Stimulated activated CD4-positive, alpha-beta T cell treated with anti-CD3 and anti-CD28 coated beads, Interleukin-4, amount 100 ng/mL, for 48 hours (primary cell): ENCODE measurements around the gene DPEP1.
"Not testable (repeated sequence)": the region's sequence is repeated elsewhere in the genome, so short reads cannot be mapped to it uniquely, and the experiment has no call there.

ENCODE experiments used
- DNase-seq, 2 donors: peaks; one replicate each; pipeline ENCODE4 v3.0.0-alpha.2; 2020; ENCODE audit warnings: low read depth in 2 of 2

The DPEP1 gene

DNA sequence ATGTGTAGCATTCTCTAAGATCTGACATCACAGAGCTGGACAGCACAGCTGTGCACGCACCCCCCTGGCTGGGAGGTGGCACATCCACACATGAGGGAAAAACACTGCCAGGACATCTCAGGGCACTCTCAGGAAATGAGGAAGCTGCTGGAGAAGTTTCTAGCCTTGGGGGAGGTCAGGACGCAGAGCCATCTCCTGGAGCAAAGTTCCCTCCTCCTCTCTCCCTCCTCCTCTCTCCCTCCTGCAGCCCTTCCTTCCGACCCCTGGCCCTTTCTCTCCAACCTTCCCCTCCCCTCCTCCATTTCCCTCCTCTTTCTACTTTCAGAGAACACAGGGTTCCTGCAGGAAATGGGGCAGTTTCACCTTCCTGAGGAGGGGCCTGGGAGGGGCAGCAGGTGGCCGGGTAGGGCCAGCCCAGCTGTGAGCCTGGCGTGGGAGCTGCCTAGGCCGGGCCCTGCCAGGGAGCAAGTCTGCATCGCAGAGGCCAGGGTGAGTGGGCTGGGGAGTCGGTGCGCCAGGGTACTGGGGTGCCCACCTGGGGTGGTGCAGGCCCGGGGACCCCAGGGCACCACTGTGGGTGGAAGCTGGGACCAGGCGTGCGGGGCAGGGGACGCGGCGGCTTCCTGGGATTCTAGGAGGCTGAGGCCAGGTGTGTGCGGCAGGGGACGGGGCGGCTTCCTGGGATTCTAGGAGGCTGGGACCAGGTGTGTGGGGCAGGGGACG is at the start of gene DPEP1:
TSS of gene DPEP1 (plus strand) at position 412 of the 723 bp plus-strand sequence. CDS start 16,769 bp downstream, outside the sequence.
- DNase-seq, result no peak

GRCh38 chr16:89564476-89565255 is 48.8 kb upstream of the DPEP1 start:
- DNase-seq, result peak in 1 of 2 donors; percentile 16

- no peak for DNase-seq
Measured at GRCh38 chr16:89565256-89565505, 48.3 kb upstream of the DPEP1 start.

DNA sequence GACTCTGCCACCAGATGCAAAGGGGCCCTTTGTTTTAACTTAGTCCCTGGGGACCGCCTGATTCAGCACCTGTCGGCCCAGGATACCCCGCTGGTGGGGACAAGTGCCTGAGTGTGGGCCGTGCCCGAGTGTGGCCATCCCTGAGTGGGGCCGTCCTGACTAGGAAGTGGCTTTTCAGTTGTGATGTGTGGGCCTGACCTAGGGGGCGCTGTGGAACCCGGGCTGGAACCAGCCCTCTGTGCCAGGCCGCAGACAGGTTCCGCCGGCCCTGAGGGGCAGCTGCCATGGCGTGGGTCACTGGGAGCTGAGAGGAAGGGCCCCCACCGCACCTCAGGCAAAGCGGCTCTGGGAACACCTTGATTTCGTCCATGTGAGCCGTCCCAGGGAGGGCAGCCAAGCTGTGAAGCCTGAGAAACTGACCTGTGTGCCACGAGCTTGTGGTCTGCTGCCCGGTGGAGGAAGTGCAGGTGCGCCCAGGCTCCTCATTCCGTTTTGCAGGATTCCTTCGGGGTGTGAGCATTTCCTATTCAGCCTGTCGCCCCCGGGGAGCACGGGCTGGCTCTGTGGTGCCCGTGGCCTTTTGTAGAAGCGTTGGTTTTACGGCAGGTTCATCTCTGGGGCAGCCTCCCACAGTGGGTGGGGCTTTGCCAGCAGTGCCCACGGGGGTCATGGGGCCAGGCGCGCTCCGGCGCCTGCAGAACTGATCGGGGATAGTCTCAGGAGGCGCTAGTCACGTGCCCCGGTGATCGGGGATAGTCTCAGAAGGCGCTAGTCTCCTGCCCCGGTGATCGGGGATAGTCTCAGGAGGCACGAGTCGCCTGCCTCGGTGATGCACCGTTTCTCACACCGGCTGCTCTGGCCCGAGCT is 47.7 kb upstream of the DPEP1 start:
- peak in 1 of 2 donors; percentile 58 for DNase-seq

DNA sequence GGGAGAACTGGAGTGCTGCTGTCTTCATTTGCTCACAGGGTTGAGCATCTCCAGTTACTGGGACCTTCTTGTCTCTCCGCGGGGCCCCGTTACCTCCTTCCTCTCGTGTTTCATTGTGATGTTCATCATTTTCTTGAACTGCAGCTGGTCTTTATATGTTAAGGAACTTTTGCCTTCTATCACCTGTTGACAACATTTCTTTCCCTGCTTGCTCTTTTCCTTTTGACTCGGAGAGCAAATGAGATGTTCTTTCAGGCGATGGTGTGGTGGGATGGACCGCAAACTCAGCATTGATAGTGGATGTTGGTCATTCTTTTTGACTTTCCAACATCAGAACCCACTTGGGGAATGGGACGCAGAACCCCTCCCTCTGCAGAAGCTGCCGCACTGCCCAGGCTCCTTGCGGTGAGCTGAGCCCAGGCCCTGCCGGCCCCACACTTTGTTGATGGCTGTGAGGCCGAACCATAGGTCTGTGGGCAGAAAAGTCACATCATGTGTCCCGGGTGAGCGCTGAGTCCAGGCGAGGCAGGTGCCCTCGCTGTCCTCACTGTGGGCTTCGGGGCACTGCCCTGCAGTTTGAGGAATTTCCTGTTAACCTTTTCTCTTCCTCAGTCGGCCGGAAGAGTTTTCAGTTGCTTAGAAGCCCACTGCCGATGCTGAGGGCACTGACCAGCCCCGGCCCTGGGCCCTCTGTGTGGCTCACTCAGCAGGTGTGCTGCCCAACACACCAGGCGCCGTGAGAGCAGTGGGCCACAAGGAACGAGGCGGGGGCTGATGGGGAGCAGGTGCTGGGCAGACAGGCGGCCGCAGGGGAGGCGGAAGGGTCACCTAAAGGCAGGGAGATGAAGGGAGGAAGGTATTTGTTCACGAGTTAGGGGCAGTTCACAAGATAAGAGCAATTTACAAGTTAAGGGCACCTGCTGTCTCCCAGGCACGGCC is 45.5 kb upstream of the DPEP1 start:
- DNase-seq, result no peak

GRCh38 chr16:89569506-89570341 is 43.7 kb upstream of the DPEP1 start:
- no peak for DNase-seq

DNA sequence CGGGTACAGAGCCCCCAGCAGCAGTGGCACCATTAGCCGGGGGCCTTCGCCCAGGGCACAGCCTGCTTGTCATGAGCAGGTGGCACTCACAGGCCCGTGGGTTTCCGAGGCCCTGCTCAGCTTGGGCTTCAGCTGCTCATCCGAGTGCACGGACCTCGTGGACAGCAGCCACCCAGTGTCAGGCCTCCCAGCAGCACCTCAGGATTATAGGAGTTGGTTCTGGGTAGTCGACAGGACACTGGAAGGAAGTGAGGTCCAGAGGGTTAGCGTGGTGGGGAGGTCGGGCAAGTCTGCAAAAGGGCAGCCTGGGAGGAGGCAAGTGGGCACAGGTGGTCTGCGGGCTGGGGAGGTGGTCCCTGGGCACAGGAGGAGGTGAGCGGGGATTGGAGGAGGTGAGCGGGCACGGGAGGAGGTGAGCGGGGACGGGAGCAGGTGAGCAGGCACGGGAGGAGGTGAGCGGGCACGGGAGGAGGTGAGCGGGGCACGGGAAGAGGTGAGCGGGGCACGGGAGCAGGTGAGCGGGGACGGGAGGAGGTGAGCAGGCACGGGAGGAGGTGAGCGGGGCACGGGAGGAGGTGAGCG is 43.0 kb upstream of the DPEP1 start:
- DNase-seq, result no peak

DNA sequence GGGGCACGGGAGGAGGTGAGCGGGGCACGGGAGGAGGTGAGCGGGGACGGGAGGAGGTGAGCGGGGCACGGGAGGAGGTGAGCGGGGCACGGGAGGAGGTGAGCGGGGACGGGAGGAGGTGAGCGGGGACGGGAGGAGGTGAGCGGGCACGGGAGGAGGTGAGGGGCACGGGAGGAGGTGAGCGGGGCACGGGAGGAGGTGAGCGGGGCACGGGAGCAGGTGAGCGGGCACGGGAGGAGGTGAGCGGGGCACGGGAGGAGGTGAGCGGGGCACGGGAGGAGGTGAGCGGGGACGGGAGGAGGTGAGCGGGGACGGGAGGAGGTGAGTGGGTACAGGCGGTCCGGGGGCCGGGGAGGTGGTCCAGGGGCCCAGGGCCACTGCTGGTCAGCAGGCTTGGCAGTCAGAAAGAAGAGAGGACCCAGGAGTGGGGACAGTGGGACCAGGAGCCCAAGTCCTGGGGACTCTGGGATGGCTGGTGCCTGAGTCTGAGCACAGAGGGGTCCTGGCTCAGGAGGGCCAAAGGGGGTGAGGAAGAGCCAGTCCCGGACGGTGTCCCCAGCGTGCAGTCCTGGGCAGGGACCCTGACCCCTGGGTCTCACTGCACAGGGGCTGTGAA is 42.4 kb upstream of the DPEP1 start:
- DNase-seq, result not testable (repeated sequence)

DNA sequence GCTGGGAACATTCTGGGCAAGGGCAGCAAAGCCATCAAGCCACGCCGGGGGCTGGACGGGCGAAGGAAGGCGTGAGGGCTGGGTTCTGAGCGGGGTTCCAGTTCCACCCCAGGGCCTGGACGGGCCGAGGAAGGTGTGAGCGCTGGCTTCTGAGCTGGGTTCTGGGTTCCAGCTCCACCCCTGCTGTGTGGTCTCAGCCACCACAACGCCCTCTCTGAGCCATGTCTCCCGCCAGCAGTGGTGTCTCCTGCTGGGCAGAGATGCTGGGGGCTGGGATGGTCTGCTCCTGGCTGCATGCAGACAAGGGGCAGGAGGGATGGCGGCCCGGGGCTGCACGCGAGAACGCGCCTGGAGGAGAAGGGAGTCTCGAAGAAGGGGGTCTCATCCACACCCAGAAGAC is 41.8 kb upstream of the DPEP1 start:
- no peak for DNase-seq

- no peak for DNase-seq
Measured at GRCh38 chr16:89572073-89572484, 41.4 kb upstream of the DPEP1 start.

GRCh38 chr16:89572485-89573205 is 40.8 kb upstream of the DPEP1 start:
- no peak for DNase-seq

- no peak for DNase-seq
Measured at GRCh38 chr16:89573826-89574680, 39.4 kb upstream of the DPEP1 start.

GRCh38 chr16:89574681-89575246 is 38.7 kb upstream of the DPEP1 start:
- peak; percentile 55 to 56 for DNase-seq

- DNase-seq, result no peak
Measured at GRCh38 chr16:89575247-89576152, 37.9 kb upstream of the DPEP1 start, which contains the start of gene CPNE7. Gene CPNE7 (plus strand): TSS chr16:89575758. CDS start chr16:89575898, 140 bp downstream.

GRCh38 chr16:89576153-89577054 is 37.0 kb upstream of the DPEP1 start:
- no peak for DNase-seq
